HL-60 (cell line): ENCODE data around the gene KCTD5.
"Not testable (repeated sequence)": the region's sequence is repeated elsewhere in the genome, so short reads cannot be mapped to it uniquely, and the experiment has no call there.

Source experiments
- CTCF ChIP-seq: IDR thresholded peaks from one replicate; pipeline ENCODE4 v1.5.1; 2011; ENCODE audit warnings: low read length, control low read depth, inconsistent platforms; ENCODE audit not compliant: insufficient read depth
- POLR2AphosphoS5 ChIP-seq: IDR thresholded peaks from 2 replicates; pipeline ENCODE4 v1.6.1; 2012; ENCODE audit warnings: low read depth

DNA sequence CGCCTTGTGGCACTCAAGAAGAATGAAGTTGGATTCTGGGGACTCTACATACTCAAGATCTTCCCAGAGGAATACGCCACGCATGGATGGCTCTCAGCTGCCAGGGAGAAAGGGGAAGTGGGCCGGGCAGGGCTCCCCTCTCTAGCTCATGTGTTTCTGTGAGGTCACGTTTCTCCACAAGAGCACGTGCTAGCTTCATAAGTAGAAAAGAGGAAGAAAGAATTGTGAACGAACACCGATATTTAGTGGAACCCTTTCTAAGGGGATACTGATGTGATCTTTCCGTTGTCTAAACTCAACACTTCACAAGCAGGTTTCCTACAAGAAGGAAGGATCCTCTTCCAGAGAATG is 42.6 kb upstream of the KCTD5 start:
- not testable (repeated sequence) for TF ChIP-seq CTCF, POLR2AphosphoS5
